Activated B cell treated with CpG ODN at 0.5 μM for 24 hours (primary cell): Measurements from ENCODE around the gene PPP2R2C. TPM values are rescaled to one million over a fixed set of nuclear protein-coding genes. Genes with fewer than 3 reads are reported as not detected.

Experiments
- ATAC-seq: fragments of 200-7000 bp; cut with Tn5 transposase; one replicate; pipeline ENCODE4 v1.10.0; 2021; ENCODE audit warnings: low read depth, mild to moderate bottlenecking, moderate library complexity
- CTCF ChIA-PET: fragments of 350-600 bp; sonication (Branson Sonifier 250); formaldehyde crosslinking; loops from one replicate; lab custom pipeline; 2021; ENCODE audit warnings: antibody characterized with exemption; lab: Charles Lee
- POLR2A ChIA-PET: fragments of 350-600 bp; sonication (Branson Sonifier 250); formaldehyde crosslinking; loops from one replicate; lab custom pipeline; 2021; ENCODE audit warnings: antibody characterized with exemption; lab: Charles Lee
- DNase-seq: peaks from one replicate; pipeline ENCODE4 v3.0.0; 2022
- H3K27ac Mint-ChIP-seq: one replicate; pipeline ENCODE4 v1.8.0; 2020; ENCODE audit warnings: mixed read lengths
- H3K27me3 Mint-ChIP-seq: one replicate; pipeline ENCODE4 v1.8.0; 2021; ENCODE audit warnings: mixed read lengths
- H3K36me3 Mint-ChIP-seq: one replicate; pipeline ENCODE4 v1.8.0; 2021; ENCODE audit warnings: low read depth, mixed read lengths
- H3K4me1 Mint-ChIP-seq: one replicate; pipeline ENCODE4 v1.8.0; 2021; ENCODE audit warnings: mixed read lengths
- H3K4me3 Mint-ChIP-seq: one replicate; pipeline ENCODE4 v1.8.0; 2020; ENCODE audit warnings: mild to moderate bottlenecking, mixed read lengths
- H3K9me3 Mint-ChIP-seq: one replicate; pipeline ENCODE4 v1.8.0; 2020; ENCODE audit warnings: mixed read lengths
- intact Hi-C: fragments of 100-400 bp; cut with micrococcal nuclease; formaldehyde crosslinking; loops from one replicate; pipeline ENCODE4 v1.15.1; 2024
- total RNA-seq: library from RNA; stranded (reverse); gene quantifications from 2 replicates; pipeline ENCODE4 v1.2.3, GENCODE V29; 2022
- TF ChIP-seq, protein P1 (sequence below): fragments of 200-600 bp; IDR thresholded peaks from one replicate; pipeline ENCODE4 v1.8.0; 2022; ENCODE audit warnings: antibody characterized with exemption, mild to moderate bottlenecking

The PPP2R2C gene
- total RNA-seq, 1 donor from 2014 or later, result not detected

DNA sequence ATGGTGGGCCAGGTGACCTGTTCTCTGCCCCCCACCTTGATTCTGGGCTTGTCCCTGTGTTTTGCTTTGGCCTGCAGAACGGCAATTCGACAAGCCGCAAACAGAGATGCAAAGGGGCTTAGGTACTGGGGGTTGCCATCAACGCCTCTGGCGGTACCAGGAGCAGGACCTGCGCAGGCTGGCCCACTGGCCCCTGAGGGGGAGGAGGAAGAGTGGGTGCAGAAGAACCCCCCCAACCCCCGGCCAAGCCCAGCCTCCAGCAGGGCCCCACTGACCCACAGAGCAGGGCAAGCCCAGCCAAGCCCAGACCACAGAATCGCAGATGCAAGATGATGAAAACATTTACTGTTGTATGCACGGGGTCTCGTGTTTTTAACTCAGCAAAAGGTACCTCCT lies 89.4 kb downstream of the PPP2R2C start:
- TF ChIP-seq, protein P1, sequence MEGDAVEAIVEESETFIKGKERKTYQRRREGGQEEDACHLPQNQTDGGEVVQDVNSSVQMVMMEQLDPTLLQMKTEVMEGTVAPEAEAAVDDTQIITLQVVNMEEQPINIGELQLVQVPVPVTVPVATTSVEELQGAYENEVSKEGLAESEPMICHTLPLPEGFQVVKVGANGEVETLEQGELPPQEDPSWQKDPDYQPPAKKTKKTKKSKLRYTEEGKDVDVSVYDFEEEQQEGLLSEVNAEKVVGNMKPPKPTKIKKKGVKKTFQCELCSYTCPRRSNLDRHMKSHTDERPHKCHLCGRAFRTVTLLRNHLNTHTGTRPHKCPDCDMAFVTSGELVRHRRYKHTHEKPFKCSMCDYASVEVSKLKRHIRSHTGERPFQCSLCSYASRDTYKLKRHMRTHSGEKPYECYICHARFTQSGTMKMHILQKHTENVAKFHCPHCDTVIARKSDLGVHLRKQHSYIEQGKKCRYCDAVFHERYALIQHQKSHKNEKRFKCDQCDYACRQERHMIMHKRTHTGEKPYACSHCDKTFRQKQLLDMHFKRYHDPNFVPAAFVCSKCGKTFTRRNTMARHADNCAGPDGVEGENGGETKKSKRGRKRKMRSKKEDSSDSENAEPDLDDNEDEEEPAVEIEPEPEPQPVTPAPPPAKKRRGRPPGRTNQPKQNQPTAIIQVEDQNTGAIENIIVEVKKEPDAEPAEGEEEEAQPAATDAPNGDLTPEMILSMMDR, result no peak
- POLR2A ChIA-PET, result no interaction called here
- Mint-ChIP-seq H3K27me3 (peaks cover 7% of the 10 kb centered on the region), H3K4me3 (no peak overlapping the region), H3K27ac (no peak overlapping the region), H3K9me3 (no peaks in the 10 kb centered on the region), H3K36me3 (no peaks in the 10 kb centered on the region), H3K4me1 (no peaks in the 10 kb centered on the region)
- CTCF ChIA-PET, result no interaction called here
- no peak for DNase-seq
- ATAC-seq, result no peak
- intact Hi-C loops, result no loop called here

DNA sequence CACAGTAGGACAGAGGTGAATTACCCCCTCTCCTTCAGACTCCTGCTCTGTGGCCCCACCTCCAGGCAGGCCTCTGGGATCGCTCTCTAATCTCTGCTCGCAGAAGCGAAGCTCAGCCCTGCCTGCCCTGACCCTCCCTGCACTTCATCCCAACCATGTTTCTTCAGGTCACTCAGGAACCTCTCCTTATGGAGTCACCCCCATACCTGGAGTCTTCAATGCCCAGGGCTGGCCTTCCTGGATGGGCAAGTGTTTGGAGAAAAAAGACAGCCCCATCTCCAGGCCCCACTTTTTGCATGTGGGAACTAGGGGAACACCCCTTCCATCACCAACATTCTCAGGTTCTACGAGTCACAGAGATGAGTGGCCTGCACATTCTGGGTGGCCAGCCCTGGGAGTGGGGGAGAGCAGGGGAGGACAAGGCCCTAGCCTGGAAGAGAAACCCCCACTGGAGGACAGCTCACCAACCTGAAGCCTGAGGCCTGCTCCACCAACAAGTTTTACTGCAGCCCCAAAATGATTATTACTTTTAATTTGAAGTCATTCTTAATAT lies 90.8 kb downstream of the PPP2R2C start:
- H3K4me1 Mint-ChIP-seq, result no peaks in the 10 kb centered on the region
- intact Hi-C loops, result no loop called here
- H3K9me3 Mint-ChIP-seq, result no peaks in the 10 kb centered on the region
- ChIA-PET CTCF (no interaction called here), POLR2A (no interaction called here)
- H3K27ac Mint-ChIP-seq, result no peak overlapping the region
- ATAC-seq (no peak), DNase-seq (no peak)
- no peak overlapping the region for H3K4me3 Mint-ChIP-seq
- H3K27me3 Mint-ChIP-seq, result peaks cover 10% of the 10 kb centered on the region
- TF ChIP-seq, protein P1, result no peak
- H3K36me3 Mint-ChIP-seq, result no peaks in the 10 kb centered on the region

DNA sequence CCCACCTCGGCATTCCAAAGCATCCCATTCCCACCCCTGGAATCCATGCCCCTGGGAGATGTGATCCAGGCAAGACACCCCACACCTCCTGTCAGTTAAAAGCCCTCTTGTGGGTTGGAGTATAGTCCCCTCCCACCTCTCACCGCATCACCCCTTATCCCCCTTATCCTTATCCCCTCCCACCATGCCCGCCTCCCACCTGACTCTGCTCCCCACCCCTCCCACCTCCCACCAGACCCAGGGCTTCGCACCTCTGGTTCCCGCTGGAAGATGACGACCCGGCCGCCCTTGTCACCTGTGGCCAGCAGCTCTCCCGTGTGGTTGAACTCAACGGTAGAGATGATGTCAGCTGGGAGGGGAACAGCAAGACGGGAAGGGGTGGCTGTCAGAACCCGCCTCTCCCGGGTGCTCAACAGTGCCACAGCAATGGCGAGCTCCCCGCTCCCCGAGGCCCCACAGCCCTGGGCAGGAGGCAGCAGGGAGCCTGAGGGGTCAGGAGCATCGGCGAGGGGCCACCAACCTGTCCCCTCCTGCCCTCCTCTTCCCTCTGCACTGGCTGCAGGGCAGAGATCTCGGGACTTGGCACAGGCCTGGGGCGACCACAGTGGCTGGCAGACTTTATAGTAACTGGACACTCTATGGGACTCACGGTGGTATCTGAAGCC lies 91.5 kb downstream of the PPP2R2C start:
- Mint-ChIP-seq H3K27me3 (peaks cover 11% of the 10 kb centered on the region), H3K4me3 (no peak overlapping the region), H3K4me1 (no peaks in the 10 kb centered on the region), H3K36me3 (no peaks in the 10 kb centered on the region), H3K27ac (no peak overlapping the region), H3K9me3 (no peaks in the 10 kb centered on the region)
- POLR2A ChIA-PET, result no interaction called here
- ATAC-seq (no peak), DNase-seq (no peak)
- intact Hi-C loops, result no loop called here
- CTCF ChIA-PET, result no interaction called here
- TF ChIP-seq, protein P1, result no peak

DNA sequence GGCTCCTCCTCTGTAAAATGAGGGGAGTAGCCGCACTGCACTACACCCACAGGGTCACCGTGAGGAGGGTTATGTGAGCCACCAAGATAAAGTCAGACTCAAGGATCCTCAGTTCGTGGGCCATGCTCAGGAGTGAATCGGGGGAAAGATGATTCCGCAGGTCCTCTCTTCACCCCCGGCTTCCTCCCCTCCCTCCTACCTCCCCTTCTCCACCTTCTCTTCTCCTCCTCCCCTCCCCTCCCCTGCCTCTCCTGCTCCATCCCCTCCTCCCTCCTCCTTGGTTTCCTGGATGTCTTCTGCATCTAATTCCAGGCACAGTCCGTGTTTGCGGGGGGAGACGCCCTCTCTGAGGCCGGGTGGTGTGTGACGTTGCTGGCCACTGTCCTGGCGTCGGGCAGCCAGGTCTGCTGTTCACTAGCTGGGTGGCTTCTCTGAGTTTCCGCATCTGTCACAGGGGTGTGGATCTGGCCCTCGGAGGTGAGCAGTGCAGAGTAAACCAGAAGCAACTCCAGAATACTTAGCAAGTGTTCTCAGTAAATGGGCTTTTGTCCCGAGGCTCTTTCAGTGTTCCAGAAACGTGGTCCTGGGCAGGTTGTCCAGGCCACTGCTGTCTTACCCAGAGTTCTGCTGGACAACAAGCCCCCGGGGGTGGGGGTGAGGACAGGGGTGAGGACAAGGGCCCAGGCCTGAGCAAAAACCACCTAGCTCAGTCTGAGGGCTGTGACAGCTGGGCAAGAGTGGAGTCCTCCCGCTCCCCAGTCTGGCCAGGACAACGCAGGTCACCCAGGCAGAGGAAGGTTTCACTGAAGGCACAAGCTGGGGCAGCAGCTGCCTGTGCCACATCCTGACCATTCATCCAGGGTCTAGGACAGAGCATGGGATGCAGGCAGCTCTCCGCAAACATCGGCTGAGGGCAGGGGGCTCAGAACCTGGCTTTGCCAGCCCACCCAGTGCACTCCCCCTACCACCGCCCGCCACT lies 92.4 kb downstream of the PPP2R2C start:
- peaks cover 11% of the 10 kb centered on the region for H3K27me3 Mint-ChIP-seq
- POLR2A ChIA-PET, result no interaction called here
- no peak for ATAC-seq
- no peaks in the 10 kb centered on the region for H3K36me3 Mint-ChIP-seq
- TF ChIP-seq, protein P1, result no peak
- intact Hi-C loops, result no loop called here
- H3K4me3 Mint-ChIP-seq, result no peak overlapping the region
- H3K27ac Mint-ChIP-seq, result no peak overlapping the region
- CTCF ChIA-PET, result no interaction called here
- no peak for DNase-seq
- no peaks in the 10 kb centered on the region for H3K9me3 Mint-ChIP-seq
- H3K4me1 Mint-ChIP-seq, result no peaks in the 10 kb centered on the region
